GM12873 (cell line): ENCODE results near the gene TRAK1.
A peak's percentile ranks its signal among the peaks of the same experiment; 100 is the strongest.

Experiments used
- TF ChIP-seq, protein P1 (sequence below): IDR thresholded peaks from 2 replicates; pipeline ENCODE4 v1.5.1; 2012; ENCODE audit warnings: low read depth, mild to moderate bottlenecking, moderate library complexity, low read length, control low read depth; ENCODE audit not compliant: insufficient read depth; ENCODE audit errors: missing control alignments

Gene TRAK1

DNA sequence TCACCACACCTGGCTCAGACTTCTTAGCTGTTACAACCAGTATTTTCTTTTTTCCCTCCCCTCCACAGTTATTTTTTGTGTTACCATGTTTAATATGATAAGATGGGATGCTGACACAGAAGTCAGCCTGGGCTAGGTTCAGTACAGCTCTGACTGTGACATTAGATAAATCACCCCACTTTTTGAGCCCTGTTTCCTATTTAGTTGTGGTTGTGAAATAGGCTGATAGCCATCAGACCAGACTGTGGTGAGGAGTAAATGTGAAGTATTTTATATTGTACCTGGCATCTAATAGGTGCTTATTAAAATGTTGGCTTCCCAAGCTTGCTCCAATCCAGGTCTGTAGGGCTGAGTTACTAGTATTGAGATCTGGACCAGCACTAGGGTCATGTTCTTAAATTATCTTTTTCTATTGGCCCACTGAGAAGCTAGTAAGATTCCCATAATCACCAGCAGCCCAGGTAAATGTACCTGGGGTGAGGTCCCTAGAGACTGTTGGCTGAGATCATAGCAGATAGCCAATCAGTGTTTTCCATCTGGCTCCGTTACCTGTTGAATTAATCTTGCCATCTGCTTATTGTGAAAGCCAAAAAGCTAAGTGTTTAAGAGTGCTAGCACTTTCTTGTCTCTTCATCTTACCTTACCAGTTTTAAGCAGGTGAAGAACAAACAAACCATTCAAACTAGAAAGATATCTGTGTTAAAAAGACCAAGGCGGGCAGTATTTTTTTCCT is 113.9 kb downstream of the TRAK1 start:
- TF ChIP-seq, protein P1, sequence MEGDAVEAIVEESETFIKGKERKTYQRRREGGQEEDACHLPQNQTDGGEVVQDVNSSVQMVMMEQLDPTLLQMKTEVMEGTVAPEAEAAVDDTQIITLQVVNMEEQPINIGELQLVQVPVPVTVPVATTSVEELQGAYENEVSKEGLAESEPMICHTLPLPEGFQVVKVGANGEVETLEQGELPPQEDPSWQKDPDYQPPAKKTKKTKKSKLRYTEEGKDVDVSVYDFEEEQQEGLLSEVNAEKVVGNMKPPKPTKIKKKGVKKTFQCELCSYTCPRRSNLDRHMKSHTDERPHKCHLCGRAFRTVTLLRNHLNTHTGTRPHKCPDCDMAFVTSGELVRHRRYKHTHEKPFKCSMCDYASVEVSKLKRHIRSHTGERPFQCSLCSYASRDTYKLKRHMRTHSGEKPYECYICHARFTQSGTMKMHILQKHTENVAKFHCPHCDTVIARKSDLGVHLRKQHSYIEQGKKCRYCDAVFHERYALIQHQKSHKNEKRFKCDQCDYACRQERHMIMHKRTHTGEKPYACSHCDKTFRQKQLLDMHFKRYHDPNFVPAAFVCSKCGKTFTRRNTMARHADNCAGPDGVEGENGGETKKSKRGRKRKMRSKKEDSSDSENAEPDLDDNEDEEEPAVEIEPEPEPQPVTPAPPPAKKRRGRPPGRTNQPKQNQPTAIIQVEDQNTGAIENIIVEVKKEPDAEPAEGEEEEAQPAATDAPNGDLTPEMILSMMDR: no peak

DNA sequence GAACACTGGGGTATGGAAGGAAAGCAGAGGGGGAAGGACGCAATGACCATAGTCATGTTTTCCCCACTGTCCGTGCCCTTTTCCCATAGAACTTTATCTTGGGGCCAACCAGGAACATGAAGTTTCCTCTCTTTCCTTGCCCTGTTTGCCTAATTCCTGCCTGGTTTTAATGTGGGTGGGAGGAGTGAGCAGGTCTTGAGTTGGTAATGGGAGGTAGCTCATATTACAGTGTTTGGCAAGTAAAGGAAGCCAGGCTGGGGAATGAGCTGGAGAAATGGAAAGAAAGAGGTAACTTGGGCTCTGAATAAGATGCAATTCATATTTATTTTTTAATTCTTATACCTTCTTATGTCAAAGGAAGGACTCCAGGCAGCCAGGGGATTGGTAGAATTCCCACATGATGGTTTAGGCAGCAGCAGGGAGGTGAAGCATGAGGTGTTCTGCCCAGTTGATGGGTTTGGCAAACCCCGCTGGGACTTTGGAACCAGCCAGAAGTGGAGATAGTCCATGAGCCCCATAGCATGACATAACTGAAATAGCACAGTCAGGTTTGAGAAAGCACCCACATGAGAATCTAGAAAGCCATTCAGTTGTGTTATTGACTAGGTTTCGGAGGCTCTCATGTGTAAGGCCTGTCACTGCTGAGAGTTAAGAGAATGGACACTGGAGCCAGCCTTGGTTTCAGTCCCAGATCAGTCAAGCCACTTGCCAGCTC is 114.8 kb downstream of the TRAK1 start:
- TF ChIP-seq, protein P1: no peak

DNA sequence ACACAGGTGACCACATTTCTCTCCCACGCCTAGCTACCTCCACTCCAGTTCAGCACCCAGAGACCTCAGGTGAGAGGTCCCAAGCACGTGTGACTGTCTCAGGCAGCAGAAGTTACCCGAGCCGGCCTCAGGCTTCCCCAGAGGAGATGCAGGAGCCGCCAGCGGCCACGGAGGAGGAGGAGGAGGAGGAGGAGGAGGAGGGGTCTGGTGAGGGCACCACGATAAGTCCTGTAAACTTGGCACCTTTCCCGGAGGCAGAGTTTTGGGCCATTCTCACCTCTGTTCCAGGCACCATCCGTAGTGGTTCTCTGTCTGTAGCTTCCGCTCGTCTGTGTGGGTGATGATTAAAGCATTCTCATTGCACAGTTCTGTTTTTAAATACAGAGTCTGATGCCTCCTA is 118.8 kb downstream of the TRAK1 start:
- TF ChIP-seq, protein P1: no peak

DNA sequence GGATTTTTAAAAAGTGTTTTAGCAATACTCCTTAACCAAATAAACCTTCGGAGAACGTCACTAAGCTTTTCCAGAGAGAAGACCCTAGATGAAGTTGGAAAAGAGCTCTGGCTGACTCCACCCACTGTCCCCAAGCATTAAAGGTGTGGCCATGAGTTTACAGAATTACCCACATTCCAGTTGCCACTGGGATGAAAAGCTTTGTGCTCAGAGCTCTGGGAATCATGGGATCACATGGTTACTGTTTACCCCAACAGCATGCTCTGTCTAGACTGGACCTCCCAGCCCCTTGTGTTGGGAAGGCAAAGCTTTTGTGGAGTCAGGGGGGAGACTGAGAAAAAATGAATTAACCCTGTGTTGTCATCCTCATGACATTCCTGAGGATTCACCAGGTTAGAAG is 119.6 kb downstream of the TRAK1 start:
- TF ChIP-seq, protein P1: no peak

DNA sequence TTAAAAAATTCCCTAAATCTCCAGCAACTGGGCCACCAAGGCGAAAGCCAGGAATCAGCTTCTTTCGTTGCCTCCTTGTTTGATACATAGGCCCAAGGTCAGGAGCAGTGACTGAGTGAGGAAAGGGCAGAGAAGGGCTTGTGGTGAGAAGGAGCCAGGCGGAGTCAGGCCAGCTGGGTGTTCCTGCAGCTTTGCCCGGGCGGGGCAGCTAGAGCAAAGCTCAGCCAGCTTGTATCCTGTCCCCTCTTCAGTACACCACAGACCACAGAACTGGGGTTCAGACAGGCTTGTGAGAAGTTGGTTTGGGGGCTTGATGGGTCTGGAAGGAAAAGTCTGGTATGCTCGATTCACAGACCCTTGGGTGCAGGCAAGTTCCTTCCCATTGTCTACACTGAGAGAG is 122.3 kb downstream of the TRAK1 start:
- TF ChIP-seq, protein P1: no peak

DNA sequence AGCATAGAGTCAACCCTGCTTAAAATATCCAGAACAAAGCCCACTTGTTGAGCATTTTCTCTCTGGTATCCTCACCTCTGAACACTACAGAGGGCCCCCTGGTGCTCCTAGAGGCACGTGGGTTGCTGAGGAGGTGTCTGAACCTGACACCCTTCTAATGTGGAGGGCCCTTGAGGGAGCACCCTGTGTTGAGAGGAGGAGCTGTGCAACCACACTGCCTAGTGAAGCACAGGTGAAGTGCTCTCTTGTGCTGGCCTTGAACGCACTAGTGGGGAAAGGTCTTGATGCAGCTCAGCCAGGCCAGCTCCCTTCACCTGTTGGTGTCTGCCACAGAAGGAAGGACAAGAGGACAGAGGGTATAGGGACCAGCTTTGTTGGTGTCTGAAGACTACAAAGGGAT is 122.9 kb downstream of the TRAK1 start:
- TF ChIP-seq, protein P1: no peak

DNA sequence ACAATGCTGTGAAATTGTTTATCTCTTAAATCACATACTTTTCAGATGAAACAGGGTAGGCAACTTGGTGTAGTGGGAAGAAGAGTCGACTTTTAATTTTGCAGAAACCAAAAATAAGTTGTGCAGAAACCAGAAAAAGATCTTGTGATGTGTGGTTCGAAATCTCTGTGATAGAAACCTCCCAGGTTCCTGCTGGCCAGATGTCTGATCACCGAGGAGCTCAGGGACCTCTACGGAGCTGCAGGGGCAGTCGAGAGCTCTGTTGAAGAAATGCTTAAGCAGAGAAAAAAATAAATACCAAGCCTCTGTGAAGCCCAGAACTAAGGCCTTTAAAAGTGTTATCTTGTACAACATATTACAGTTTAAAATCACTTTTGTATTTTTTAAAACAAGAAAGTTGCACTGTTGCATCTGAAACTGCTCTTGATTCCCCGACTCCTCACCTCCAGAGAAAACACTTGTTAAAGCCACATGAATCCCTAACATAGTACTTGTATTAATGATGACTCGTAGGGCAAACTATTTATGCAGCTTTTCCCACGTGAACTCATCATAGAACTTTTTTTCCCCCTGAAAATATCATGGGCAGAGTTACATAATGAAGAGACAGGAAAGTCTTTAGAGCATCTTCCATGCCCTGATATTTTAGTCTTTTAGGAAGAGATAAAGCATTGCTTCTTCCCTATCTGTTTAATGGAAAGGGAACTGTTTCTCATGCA is 123.6 kb downstream of the TRAK1 start:
- TF ChIP-seq, protein P1: peak; percentile 25
